T-helper 9 cell (primary cell): ENCODE results near the gene GPT2.

Experiments used
- DNase-seq: peaks from one replicate; pipeline ENCODE4 v3.0.0-alpha.2; 2020

The GPT2 gene

GRCh38 chr16:46896314-46896968 is 12.3 kb downstream of the GPT2 start:
- DNase-seq = no peak

GRCh38 chr16:46897471-46897870 is 13.3 kb downstream of the GPT2 start:
- no peak for DNase-seq

GRCh38 chr16:46898006-46898405 is 13.8 kb downstream of the GPT2 start:
- DNase-seq = no peak

GRCh38 chr16:46899443-46900143 is 15.4 kb downstream of the GPT2 start:
- DNase-seq = no peak

- DNase-seq = no peak
Observed at GRCh38 chr16:46900455-46901235, 16.5 kb downstream of the GPT2 start.

GRCh38 chr16:46901709-46902108 is 17.5 kb downstream of the GPT2 start:
- no peak for DNase-seq

- DNase-seq = no peak
Observed at GRCh38 chr16:46903255-46903905, 19.2 kb downstream of the GPT2 start.

GRCh38 chr16:46904471-46904870 is 20.3 kb downstream of the GPT2 start:
- DNase-seq = no peak

- DNase-seq = no peak
Observed at GRCh38 chr16:46906360-46907060, 22.3 kb downstream of the GPT2 start.

- DNase-seq = no peak
Observed at GRCh38 chr16:46907061-46907774, 23.1 kb downstream of the GPT2 start.

- peak; percentile 60 for DNase-seq
Observed at GRCh38 chr16:46908540-46909372, 24.6 kb downstream of the GPT2 start.

- no peak for DNase-seq
Observed at GRCh38 chr16:46911038-46911437, 26.9 kb downstream of the GPT2 start.

GRCh38 chr16:46911650-46912049 is 27.5 kb downstream of the GPT2 start:
- DNase-seq = no peak

GRCh38 chr16:46914556-46915201 is 30.5 kb downstream of the GPT2 start:
- DNase-seq = no peak

GRCh38 chr16:46915483-46916025 is 31.4 kb downstream of the GPT2 start:
- no peak for DNase-seq

- no peak for DNase-seq
Observed at GRCh38 chr16:46916980-46917379, 32.8 kb downstream of the GPT2 start.

- DNase-seq = no peak
Observed at GRCh38 chr16:46918400-46918799, 34.2 kb downstream of the GPT2 start.

- DNase-seq = no peak
Observed at GRCh38 chr16:46918905-46919792, 35.0 kb downstream of the GPT2 start.
